Measurements from ENCODE around the gene EEPD1.

Gene EEPD1

GRCh38 chr7:36348771-36349170 is 195.7 kb downstream of the EEPD1 start:
- no peak for DNase-seq

DNA sequence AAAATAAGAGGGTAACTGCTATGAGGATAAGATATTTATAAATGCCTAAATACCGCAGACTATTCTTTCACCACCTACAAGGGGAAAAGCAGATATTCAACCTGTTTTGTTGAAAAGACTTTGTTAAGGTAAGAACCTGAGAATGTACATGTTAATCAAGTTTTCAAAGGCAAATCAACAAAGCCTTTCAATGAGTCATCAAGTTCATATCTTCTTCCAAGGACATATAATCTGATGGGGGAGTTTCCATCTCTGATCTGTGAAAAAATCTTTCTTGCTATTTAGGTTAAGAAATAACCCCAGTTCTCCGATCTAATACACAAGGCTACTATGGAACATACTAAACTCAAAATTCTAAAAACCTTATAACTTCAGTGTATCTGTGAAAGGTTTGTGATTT is 196.6 kb downstream of the EEPD1 start:
- DNase-seq = no peak
